DMS79 treated with DMSO at 0.1 percent for 48 hours (cell line): ENCODE results near the gene NT5C2.
A peak's percentile ranks its signal among the peaks of the same experiment; 100 is the strongest.
"Not testable (repeated sequence)": the region's sequence is repeated elsewhere in the genome, so short reads cannot be mapped to it uniquely, and the experiment has no call there.

ENCODE experiments used
- DNase-seq: peaks from one replicate; lab custom pipeline; 2025; lab: John Stamatoyannopoulos, UW

The NT5C2 gene

GRCh38 chr10:103193107-103193819 lies at the start of gene NT5C2:
Gene NT5C2 (minus strand): TSS chr10:103193272. CDS start chr10:103174958, 18,314 bp downstream.
- peak; percentile 26 for DNase-seq

GRCh38 chr10:103241262-103242011 lies 48.4 kb upstream of the NT5C2 start:
- peak; percentile 33 for DNase-seq

GRCh38 chr10:103238506-103239252 lies 45.6 kb upstream of the NT5C2 start:
- no peak for DNase-seq

GRCh38 chr10:103235775-103236174 lies 42.7 kb upstream of the NT5C2 start:
- no peak for DNase-seq

GRCh38 chr10:103232772-103233488 lies 39.9 kb upstream of the NT5C2 start:
- no peak for DNase-seq

- DNase-seq: no peak
Measured at GRCh38 chr10:103232131-103232673, 39.1 kb upstream of the NT5C2 start.

GRCh38 chr10:103231047-103231551 lies 38.0 kb upstream of the NT5C2 start:
- no peak for DNase-seq

GRCh38 chr10:103227416-103227815 lies 34.3 kb upstream of the NT5C2 start:
- DNase-seq: no peak

- DNase-seq: no peak
Measured at GRCh38 chr10:103225939-103226338, 32.9 kb upstream of the NT5C2 start.

- not testable (repeated sequence) for DNase-seq
Measured at GRCh38 chr10:103224721-103225120, 31.6 kb upstream of the NT5C2 start.

- no peak for DNase-seq
Measured at GRCh38 chr10:103224133-103224532, 31.1 kb upstream of the NT5C2 start.

- not testable (repeated sequence) for DNase-seq
Measured at GRCh38 chr10:103216362-103216761, 23.3 kb upstream of the NT5C2 start.

GRCh38 chr10:103215601-103216000 lies 22.5 kb upstream of the NT5C2 start:
- no peak for DNase-seq

- not testable (repeated sequence) for DNase-seq
Measured at GRCh38 chr10:103210262-103210661, 17.2 kb upstream of the NT5C2 start.

- DNase-seq: not testable (repeated sequence)
Measured at GRCh38 chr10:103207643-103208042, 14.6 kb upstream of the NT5C2 start.

GRCh38 chr10:103207141-103207540 lies 14.1 kb upstream of the NT5C2 start:
- no peak for DNase-seq

- not testable (repeated sequence) for DNase-seq
Measured at GRCh38 chr10:103206715-103207114, 13.6 kb upstream of the NT5C2 start.

GRCh38 chr10:103205401-103205800 lies 12.3 kb upstream of the NT5C2 start:
- DNase-seq: not testable (repeated sequence)

GRCh38 chr10:103204353-103205255 lies 11.5 kb upstream of the NT5C2 start:
- no peak for DNase-seq

- DNase-seq: no peak
Measured at GRCh38 chr10:103203466-103203865, 10.4 kb upstream of the NT5C2 start.
